ENCODE measurements around the gene KLF11.

KLF11 gene

GRCh38 chr2:10072656-10073480 lies 29.5 kb downstream of the KLF11 start:
- Histone ChIP-seq H3K4me3 (ENCODE audit: low read depth in 1 of 2, low read length in 2 of 2) (no peak overlapping the region), H3K27me3 (ENCODE audit: low read depth, low read length) (peaks cover under 1% of the 10 kb centered on the region)

GRCh38 chr2:10073706-10074105 lies 30.4 kb downstream of the KLF11 start:
- Histone ChIP-seq H3K4me3 (ENCODE audit: low read depth in 1 of 2, low read length in 2 of 2) (no peak overlapping the region), H3K27me3 (ENCODE audit: low read depth, low read length) (peaks cover 9% of the 10 kb centered on the region), H3K36me3 (ENCODE audit: control insufficient read depth in 1 of 2, insufficient read depth in 2 of 2, low read length in 2 of 2) (no peaks in the 10 kb centered on the region), H3K9me3 (ENCODE audit: control insufficient read depth in 1 of 2, low read length in 2 of 2) (no peaks in the 10 kb centered on the region), H3K27ac (ENCODE audit: low read length) (no peak overlapping the region), H3K4me1 (ENCODE audit: control insufficient read depth in 1 of 2, insufficient read depth in 2 of 2, low read length in 2 of 2) (peaks cover 0 to 20% of the 10 kb centered on the region in 2 donors)

More at GRCh38 chr2:10072656-10073480, 29.5 kb downstream of the KLF11 start:
- H3K27ac ChIP-seq (ENCODE audit: low read length), result no peak overlapping the region
- H3K4me1 ChIP-seq (ENCODE audit: control insufficient read depth in 1 of 2, insufficient read depth in 2 of 2, low read length in 2 of 2), result peaks cover 0 to 14% of the 10 kb centered on the region in 2 donors
- H3K36me3 ChIP-seq (ENCODE audit: control insufficient read depth in 1 of 2, insufficient read depth in 2 of 2, low read length in 2 of 2), result no peaks in the 10 kb centered on the region
- no peaks in the 10 kb centered on the region for H3K9me3 ChIP-seq (ENCODE audit: control insufficient read depth in 1 of 2, low read length in 2 of 2)

GRCh38 chr2:10075101-10075500 lies 31.8 kb downstream of the KLF11 start:
- Histone ChIP-seq H3K36me3 (ENCODE audit: control insufficient read depth in 1 of 2, insufficient read depth in 2 of 2, low read length in 2 of 2) (no peaks in the 10 kb centered on the region), H3K4me1 (ENCODE audit: control insufficient read depth in 1 of 2, insufficient read depth in 2 of 2, low read length in 2 of 2) (peaks cover 0 to 26% of the 10 kb centered on the region in 2 donors), H3K4me3 (ENCODE audit: low read depth in 1 of 2, low read length in 2 of 2) (no peak overlapping the region), H3K27ac (ENCODE audit: low read length) (no peak overlapping the region), H3K9me3 (ENCODE audit: control insufficient read depth in 1 of 2, low read length in 2 of 2) (no peaks in the 10 kb centered on the region), H3K27me3 (ENCODE audit: low read depth, low read length) (peaks cover 9% of the 10 kb centered on the region)

GRCh38 chr2:10075571-10076209 lies 32.3 kb downstream of the KLF11 start:
- Histone ChIP-seq H3K4me3 (ENCODE audit: low read depth in 1 of 2, low read length in 2 of 2) (no peak overlapping the region), H3K36me3 (ENCODE audit: control insufficient read depth in 1 of 2, insufficient read depth in 2 of 2, low read length in 2 of 2) (no peaks in the 10 kb centered on the region), H3K4me1 (ENCODE audit: control insufficient read depth in 1 of 2, insufficient read depth in 2 of 2, low read length in 2 of 2) (peaks cover 0 to 27% of the 10 kb centered on the region in 2 donors), H3K9me3 (ENCODE audit: control insufficient read depth in 1 of 2, low read length in 2 of 2) (no peaks in the 10 kb centered on the region), H3K27me3 (ENCODE audit: low read depth, low read length) (peaks cover 9% of the 10 kb centered on the region), H3K27ac (ENCODE audit: low read length) (no peak overlapping the region)

GRCh38 chr2:10076511-10076910 lies 33.2 kb downstream of the KLF11 start:
- no peaks in the 10 kb centered on the region for H3K9me3 ChIP-seq (ENCODE audit: control insufficient read depth in 1 of 2, low read length in 2 of 2)
- peaks cover 0 to 31% of the 10 kb centered on the region in 2 donors for H3K4me1 ChIP-seq (ENCODE audit: control insufficient read depth in 1 of 2, insufficient read depth in 2 of 2, low read length in 2 of 2)
- no peak overlapping the region for H3K27ac ChIP-seq (ENCODE audit: low read length)
- H3K4me3 ChIP-seq (ENCODE audit: low read depth in 1 of 2, low read length in 2 of 2), result no peak overlapping the region
- peaks cover 9% of the 10 kb centered on the region for H3K27me3 ChIP-seq (ENCODE audit: low read depth, low read length)
- H3K36me3 ChIP-seq (ENCODE audit: control insufficient read depth in 1 of 2, insufficient read depth in 2 of 2, low read length in 2 of 2), result no peaks in the 10 kb centered on the region

- no peak overlapping the region for H3K27ac ChIP-seq (ENCODE audit: low read length)
- peaks cover 0 to 31% of the 10 kb centered on the region in 2 donors for H3K4me1 ChIP-seq (ENCODE audit: control insufficient read depth in 1 of 2, insufficient read depth in 2 of 2, low read length in 2 of 2)
- H3K4me3 ChIP-seq (ENCODE audit: low read depth in 1 of 2, low read length in 2 of 2), result no peak overlapping the region
- peaks cover 9% of the 10 kb centered on the region for H3K27me3 ChIP-seq (ENCODE audit: low read depth, low read length)
- H3K36me3 ChIP-seq (ENCODE audit: control insufficient read depth in 1 of 2, insufficient read depth in 2 of 2, low read length in 2 of 2), result no peaks in the 10 kb centered on the region
- no peaks in the 10 kb centered on the region for H3K9me3 ChIP-seq (ENCODE audit: control insufficient read depth in 1 of 2, low read length in 2 of 2)
These were observed 33.7 kb downstream of the KLF11 start for GRCh38 chr2:10076988-10077527.

GRCh38 chr2:10078001-10078400 lies 34.7 kb downstream of the KLF11 start:
- peaks cover 0 to 27% of the 10 kb centered on the region in 2 donors for H3K4me1 ChIP-seq (ENCODE audit: control insufficient read depth in 1 of 2, insufficient read depth in 2 of 2, low read length in 2 of 2)
- no peak overlapping the region for H3K27ac ChIP-seq (ENCODE audit: low read length)
- no peaks in the 10 kb centered on the region for H3K9me3 ChIP-seq (ENCODE audit: control insufficient read depth in 1 of 2, low read length in 2 of 2)
- H3K27me3 ChIP-seq (ENCODE audit: low read depth, low read length), result peaks cover 9% of the 10 kb centered on the region
- no peaks in the 10 kb centered on the region for H3K36me3 ChIP-seq (ENCODE audit: control insufficient read depth in 1 of 2, insufficient read depth in 2 of 2, low read length in 2 of 2)
- H3K4me3 ChIP-seq (ENCODE audit: low read depth in 1 of 2, low read length in 2 of 2), result peak overlapping the region in 1 of 2 donors; percentile 62

GRCh38 chr2:10078704-10079265 lies 35.4 kb downstream of the KLF11 start:
- Histone ChIP-seq H3K27me3 (ENCODE audit: low read depth, low read length) (peaks cover 9% of the 10 kb centered on the region), H3K4me3 (ENCODE audit: low read depth in 1 of 2, low read length in 2 of 2) (peak overlapping the region; percentile 24 to 62), H3K27ac (ENCODE audit: low read length) (peak overlapping the region; percentile 73), H3K4me1 (ENCODE audit: control insufficient read depth in 1 of 2, insufficient read depth in 2 of 2, low read length in 2 of 2) (peaks cover 0 to 27% of the 10 kb centered on the region in 2 donors), H3K9me3 (ENCODE audit: control insufficient read depth in 1 of 2, low read length in 2 of 2) (no peaks in the 10 kb centered on the region), H3K36me3 (ENCODE audit: control insufficient read depth in 1 of 2, insufficient read depth in 2 of 2, low read length in 2 of 2) (no peaks in the 10 kb centered on the region)

- Histone ChIP-seq H3K36me3 (ENCODE audit: control insufficient read depth in 1 of 2, insufficient read depth in 2 of 2, low read length in 2 of 2) (no peaks in the 10 kb centered on the region), H3K27me3 (ENCODE audit: low read depth, low read length) (peaks cover 9% of the 10 kb centered on the region), H3K4me3 (ENCODE audit: low read depth in 1 of 2, low read length in 2 of 2) (peak overlapping the region; percentile 24 to 62), H3K27ac (ENCODE audit: low read length) (peak overlapping the region; percentile 73), H3K9me3 (ENCODE audit: control insufficient read depth in 1 of 2, low read length in 2 of 2) (no peaks in the 10 kb centered on the region), H3K4me1 (ENCODE audit: control insufficient read depth in 1 of 2, insufficient read depth in 2 of 2, low read length in 2 of 2) (peaks cover 0 to 30% of the 10 kb centered on the region in 2 donors)
These were observed 36.0 kb downstream of the KLF11 start for GRCh38 chr2:10079266-10079869.

GRCh38 chr2:10079870-10080535 lies 36.7 kb downstream of the KLF11 start, which contains the start of gene CYS1:
CYS1 (minus strand) TSS chr2:10080411; CDS start chr2:10080223, 188 bp downstream.
- H3K4me3 ChIP-seq (ENCODE audit: low read depth in 1 of 2, low read length in 2 of 2), result peak within 1 kb of the TSS; percentile 24 to 62

More at GRCh38 chr2:10079870-10080535, 36.7 kb downstream of the KLF11 start, which contains the start of gene CYS1:
- Histone ChIP-seq H3K4me1 (ENCODE audit: control insufficient read depth in 1 of 2, insufficient read depth in 2 of 2, low read length in 2 of 2) (peaks cover 0 to 33% of the 10 kb centered on the region in 2 donors), H3K36me3 (ENCODE audit: control insufficient read depth in 1 of 2, insufficient read depth in 2 of 2, low read length in 2 of 2) (no peaks in the 10 kb centered on the region), H3K27me3 (ENCODE audit: low read depth, low read length) (peaks cover 9% of the 10 kb centered on the region), H3K9me3 (ENCODE audit: control insufficient read depth in 1 of 2, low read length in 2 of 2) (no peaks in the 10 kb centered on the region), H3K27ac (ENCODE audit: low read length) (peak within 1 kb of the TSS; percentile 73)
